PC-3 (cell line): ENCODE data around the gene TSSK2. TPM values are rescaled to one million over a fixed set of nuclear protein-coding genes. Genes with fewer than 3 reads are reported as not detected.

ENCODE experiments used
- ATAC-seq: fragments of 200-7000 bp; cut with Tn5 transposase; 2 replicates; pipeline ENCODE4 v1.9.1; 2020; ENCODE audit warnings: mild to moderate bottlenecking, moderate library complexity
- BruUV-seq: library from RNA; stranded (reverse); fragments of 400-500 nt; replicated peaks from 2 replicates; lab custom pipeline; 2021; lab: Mats Ljungman, UMichigan
- CTCF ChIA-PET: fragments of 300-600 bp; sonication (Branson Sonifier 250); formaldehyde crosslinking; loops from one replicate; lab custom pipeline; 2022; ENCODE audit warnings: antibody characterized with exemption; lab: Charles Lee
- POLR2A ChIA-PET: fragments of 300-600 bp; sonication (Branson Sonifier 250); formaldehyde crosslinking; loops from one replicate; lab custom pipeline; 2022; ENCODE audit warnings: antibody characterized with exemption; ENCODE audit not compliant: unreplicated experiment; lab: Charles Lee
- DNase-seq: peaks from one replicate; pipeline ENCODE4 v3.0.0-alpha.2; 2015
- H2AFZ ChIP-seq: fragments of 300-600 bp; sonication (generic); 2 replicates; pipeline ENCODE4 v1.6.0; 2016; ENCODE audit warnings: antibody characterized with exemption, low read length
- H3F3A ChIP-seq: fragments of 300-600 bp; sonication (generic); one replicate; pipeline ENCODE4 v1.6.0; 2017; ENCODE audit warnings: antibody characterized with exemption, low read length, control low read depth, mild to moderate bottlenecking; ENCODE audit not compliant: unreplicated experiment
- H3K27ac ChIP-seq: fragments of 300-600 bp; sonication (generic); 2 replicates; pipeline ENCODE4 v1.5.1; 2016; ENCODE audit warnings: mild to moderate bottlenecking, low read length
- H3K27me3 ChIP-seq: fragments of 300-600 bp; sonication (generic); 2 replicates; pipeline ENCODE4 v1.6.1; 2016; ENCODE audit warnings: low read length, mixed read lengths
- H3K36me3 ChIP-seq: fragments of 300-600 bp; sonication (generic); 2 replicates; pipeline ENCODE4 v1.6.1; 2016; ENCODE audit warnings: low read depth, mixed run types, low read length, mixed read lengths
- H3K4me1 ChIP-seq: fragments of 300-600 bp; sonication (generic); 2 replicates; pipeline ENCODE4 v1.5.1; 2016; ENCODE audit warnings: low read length; ENCODE audit not compliant: insufficient read depth
- H3K4me2 ChIP-seq: fragments of 300-600 bp; sonication (generic); 2 replicates; pipeline ENCODE4 v1.6.0; 2016; ENCODE audit warnings: low read length
- H3K4me3 ChIP-seq: fragments of 300-600 bp; sonication (generic); 2 replicates; pipeline ENCODE4 v1.5.1; 2016; ENCODE audit warnings: mild to moderate bottlenecking, low read length, mixed read lengths
- H3K79me2 ChIP-seq: fragments of 300-600 bp; sonication (generic); 2 replicates; pipeline ENCODE4 v1.6.1; 2017; ENCODE audit warnings: low read length, mixed read lengths
- H3K9ac ChIP-seq: fragments of 300-600 bp; sonication (generic); 2 replicates; pipeline ENCODE4 v1.6.0; 2016; ENCODE audit warnings: mild to moderate bottlenecking, low read length
- H3K9me2 ChIP-seq: fragments of 300-600 bp; sonication (generic); replicated peaks from 2 replicates; pipeline ENCODE4 v1.6.1; 2016; ENCODE audit warnings: mixed run types, low read length, mixed read lengths
- H3K9me3 ChIP-seq: fragments of 300-600 bp; sonication (generic); 2 replicates; pipeline ENCODE4 v1.6.1; 2016; ENCODE audit warnings: low read length, mixed read lengths
- H4K20me1 ChIP-seq: fragments of 300-600 bp; sonication (generic); 2 replicates; pipeline ENCODE4 v1.6.1; 2016; ENCODE audit warnings: low read length, mixed read lengths
- CTCF ChIP-seq: fragments of 300-600 bp; sonication (generic); conservative IDR thresholded peaks from 2 replicates; pipeline ENCODE4 v1.5.1; 2017; ENCODE audit warnings: antibody characterized with exemption, low read depth, mild to moderate bottlenecking, low read length
- EZH2 ChIP-seq: fragments of 300-600 bp; sonication (generic); IDR thresholded peaks from one replicate; pipeline ENCODE4 v1.6.1; 2017; ENCODE audit warnings: antibody characterized with exemption, mild to moderate bottlenecking, low read length; ENCODE audit not compliant: unreplicated experiment
- EZH2phosphoT487 ChIP-seq: fragments of 300-600 bp; sonication (generic); IDR thresholded peaks from 2 replicates; pipeline ENCODE4 v1.6.1; 2018; ENCODE audit warnings: mild to moderate bottlenecking, antibody characterized with exemption, low read length, borderline replicate concordance
- intact Hi-C: fragments of 100-400 bp; cut with micrococcal nuclease; formaldehyde crosslinking; loops from 2 replicates; pipeline ENCODE4 v1.9.0; 2023
- total RNA-seq: library from RNA; depleted of rRNA; stranded (reverse); fragments of >200 nt; gene quantifications from 2 replicates; pipeline ENCODE4 v1.2.3, GENCODE V29; 2014

TSSK2 gene
- total RNA-seq, 1 experiment from 2014 or later, result not detected

GRCh38 chr22:19132153-19132552 lies 1.0 kb downstream of the TSSK2 start:
- H3K27ac ChIP-seq, result no peak overlapping the region
- POLR2A ChIA-PET, result no interaction called here
- no peaks in the 10 kb centered on the region for H3K9me2 ChIP-seq
- CTCF ChIA-PET, result no interaction called here
- H2AFZ ChIP-seq, result no peak overlapping the region
- H3K79me2 ChIP-seq, result no peaks in the 10 kb centered on the region
- no peaks in the 10 kb centered on the region for H3F3A ChIP-seq
- intact Hi-C loops, result no loop called here
- H3K4me2 ChIP-seq, result no peak overlapping the region
- no peaks in the 10 kb centered on the region for H3K4me1 ChIP-seq
- DNase-seq (no peak), ATAC-seq (no peak)
- H3K9me3 ChIP-seq, result no peaks in the 10 kb centered on the region
- no peak overlapping the region for H3K4me3 ChIP-seq
- H3K27me3 ChIP-seq, result no peaks in the 10 kb centered on the region
- TF ChIP-seq EZH2phosphoT487 (no peak), EZH2 (no peak)
- BruUV-seq, result no TSS peak
- H4K20me1 ChIP-seq, result no peaks in the 10 kb centered on the region
- H3K9ac ChIP-seq, result no peak overlapping the region
- no peaks in the 10 kb centered on the region; the same call in 1 of the 2 replicates for H3K36me3 ChIP-seq

DNA sequence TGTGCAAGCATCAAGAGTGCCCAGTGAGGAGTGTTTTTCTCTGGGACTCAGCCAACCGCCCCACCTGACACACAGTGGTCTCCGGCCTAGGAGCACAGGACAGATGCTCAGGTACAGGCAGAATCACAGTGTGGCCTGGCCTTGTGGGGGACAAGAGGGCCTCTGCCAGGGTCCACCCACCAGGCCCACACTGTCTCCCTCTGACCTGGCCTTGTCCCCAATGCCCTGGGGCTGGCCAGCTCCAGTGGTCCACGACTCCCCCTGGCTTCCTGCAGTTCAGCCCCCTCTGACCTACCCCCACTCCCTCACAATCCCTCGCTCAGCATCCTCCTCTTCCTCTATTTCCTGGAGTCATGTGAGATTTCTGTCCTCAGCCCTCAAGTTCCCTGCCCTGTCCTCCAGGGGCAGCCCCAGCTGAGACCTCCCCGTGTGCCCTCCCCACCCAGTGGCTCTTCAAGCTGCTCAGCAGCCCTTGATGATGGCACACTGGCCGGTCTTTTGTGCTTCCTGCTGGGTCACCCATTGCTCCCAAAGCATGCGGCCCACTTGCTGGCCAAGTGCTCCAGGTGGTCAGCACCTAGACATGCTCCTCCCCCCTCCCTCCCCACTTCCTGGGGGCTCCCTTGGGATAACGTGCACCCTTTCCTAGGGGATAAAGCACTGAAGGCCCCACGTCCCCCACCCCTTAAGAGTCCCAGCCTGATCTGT lies 1.7 kb downstream of the TSSK2 start:
- Histone ChIP-seq H3K4me2 (no peak overlapping the region), H3K79me2 (no peaks in the 10 kb centered on the region), H4K20me1 (no peaks in the 10 kb centered on the region), H3K27me3 (no peaks in the 10 kb centered on the region), H3K27ac (no peak overlapping the region), H3K9ac (no peak overlapping the region), H3K4me1 (no peaks in the 10 kb centered on the region), H3K9me3 (no peaks in the 10 kb centered on the region), H3K9me2 (no peaks in the 10 kb centered on the region), H3F3A (no peaks in the 10 kb centered on the region), H2AFZ (no peak overlapping the region), H3K4me3 (no peak overlapping the region), H3K36me3 (no peaks in the 10 kb centered on the region; the same call in 1 of the 2 replicates)
- TF ChIP-seq CTCF (no peak), EZH2phosphoT487 (no peak), EZH2 (no peak)
- BruUV-seq, result no TSS peak
- ChIA-PET CTCF (no interaction called here), POLR2A (no interaction called here)
- ATAC-seq (no peak), DNase-seq (no peak)
- intact Hi-C loops, result no loop called here

DNA sequence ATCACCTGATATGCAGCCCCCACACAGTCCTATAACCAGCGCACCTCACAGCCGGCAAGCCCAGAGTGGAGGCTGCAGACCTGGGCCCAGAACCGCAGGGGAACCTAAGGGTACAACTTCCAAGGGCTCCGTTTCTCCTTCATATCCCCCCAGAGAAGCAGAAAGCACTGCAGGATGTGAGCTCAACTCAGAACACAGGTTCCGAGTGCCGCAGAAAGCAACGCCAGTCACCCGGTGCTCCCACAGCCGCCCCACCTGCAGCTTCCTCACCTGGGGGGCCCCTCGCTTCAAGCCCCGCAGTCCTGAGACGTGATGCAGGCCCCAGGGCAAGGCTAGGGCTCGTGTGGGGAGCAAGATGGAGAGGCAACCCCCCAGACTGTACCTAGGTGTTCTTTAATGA lies 2.5 kb downstream of the TSSK2 start:
- CTCF ChIA-PET, result no interaction called here
- H3K4me3 ChIP-seq, result no peak overlapping the region
- no peak overlapping the region for H3K27ac ChIP-seq
- intact Hi-C loops, result no loop called here
- H3F3A ChIP-seq, result no peaks in the 10 kb centered on the region
- POLR2A ChIA-PET, result no interaction called here
- no peaks in the 10 kb centered on the region for H3K79me2 ChIP-seq
- H3K27me3 ChIP-seq, result no peaks in the 10 kb centered on the region
- no peak for ATAC-seq
- H3K36me3 ChIP-seq, result no peaks in the 10 kb centered on the region; the same call in 1 of the 2 replicates
- BruUV-seq, result no TSS peak
- H3K4me2 ChIP-seq, result no peak overlapping the region
- H3K9me3 ChIP-seq, result no peaks in the 10 kb centered on the region
- no peak overlapping the region for H2AFZ ChIP-seq
- TF ChIP-seq EZH2 (no peak), EZH2phosphoT487 (no peak), CTCF (no peak)
- no peak for DNase-seq
- no peaks in the 10 kb centered on the region for H3K9me2 ChIP-seq
- H3K9ac ChIP-seq, result no peak overlapping the region
- no peaks in the 10 kb centered on the region for H3K4me1 ChIP-seq
- no peaks in the 10 kb centered on the region for H4K20me1 ChIP-seq
